SU-DHL-6 (cell line): Measurements from ENCODE around the gene DDR2.
"Not testable (repeated sequence)": the region's sequence is repeated elsewhere in the genome, so short reads cannot be mapped to it uniquely, and the experiment has no call there.

Source experiments
- CTCF ChIP-seq: fragments of 200-600 bp; sonication (generic); IDR thresholded peaks from one replicate; pipeline ENCODE4 v1.5.1; 2017; ENCODE audit warnings: antibody characterized with exemption, mild to moderate bottlenecking, low read length, moderate library complexity; ENCODE audit not compliant: insufficient read depth, poor library complexity, severe bottlenecking
- EZH2phosphoT487 ChIP-seq: fragments of 200-600 bp; sonication (generic), shearing (Covaris generic); conservative IDR thresholded peaks from 2 replicates; pipeline ENCODE4 v1.6.1; 2018; ENCODE audit warnings: mild to moderate bottlenecking, antibody characterized with exemption, low read length, moderate library complexity, mixed read lengths

DNA sequence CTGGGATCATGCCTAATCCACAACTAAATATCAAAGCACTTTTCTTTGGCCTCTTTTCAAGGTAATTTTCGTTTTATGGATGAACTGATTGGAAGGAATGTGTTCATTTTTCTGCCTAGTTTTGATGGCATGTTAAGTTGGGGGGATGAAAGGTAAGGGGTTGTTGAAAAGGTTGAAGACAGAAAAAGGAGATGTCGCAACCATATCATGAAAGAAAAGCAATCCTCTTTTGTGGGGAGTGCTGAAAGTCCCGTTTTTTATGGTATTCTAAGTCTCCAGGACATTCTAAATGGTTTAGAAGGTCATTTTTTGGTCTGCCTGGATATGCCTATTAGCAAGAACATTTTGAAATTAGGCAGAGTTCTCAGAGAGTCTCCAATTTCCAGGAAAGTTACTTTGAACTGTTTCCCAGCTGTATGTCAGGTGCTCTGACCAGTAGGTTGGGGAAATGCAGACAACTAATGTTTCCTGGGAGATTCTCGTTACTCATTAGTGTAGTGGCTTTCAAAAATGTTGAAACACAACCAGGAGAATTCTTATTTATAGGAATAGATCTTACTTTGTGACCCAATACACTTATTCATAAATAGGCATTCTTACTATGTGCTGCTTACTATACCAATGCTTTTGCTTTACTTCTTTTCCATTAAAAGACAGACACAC lies 164.5 kb downstream of the DDR2 start:
- not testable (repeated sequence) for TF ChIP-seq CTCF, EZH2phosphoT487
